Loucy (cell line): Measurements from ENCODE around the gene FZD4.

Experiments used
- H2AFZ ChIP-seq: fragments of 200-600 bp; sonication (generic); 2 replicates; pipeline ENCODE4 v1.6.0; 2016; ENCODE audit warnings: antibody characterized with exemption, mild to moderate bottlenecking, low read length, moderate library complexity
- H3F3A ChIP-seq: fragments of 200-600 bp; 2 replicates; pipeline ENCODE4 v1.6.0; 2016; ENCODE audit warnings: antibody characterized with exemption, low read depth, mild to moderate bottlenecking
- H3K27me3 ChIP-seq: fragments of 200-600 bp; sonication (generic); 2 replicates; pipeline ENCODE4 v1.6.1; 2014; ENCODE audit warnings: low read length, mild to moderate bottlenecking; ENCODE audit not compliant: insufficient read depth, poor library complexity, severe bottlenecking
- H3K36me3 ChIP-seq: fragments of 200-600 bp; sonication (generic); 2 replicates; pipeline ENCODE4 v1.6.1; 2016; ENCODE audit warnings: low read length; ENCODE audit not compliant: insufficient read depth
- H3K4me1 ChIP-seq: fragments of 200-600 bp; sonication (generic); 2 replicates; pipeline ENCODE4 v1.5.1; 2014; ENCODE audit warnings: low read length, mild to moderate bottlenecking; ENCODE audit not compliant: insufficient read depth, poor library complexity, severe bottlenecking
- H3K4me2 ChIP-seq: fragments of 200-600 bp; sonication (generic); 2 replicates; pipeline ENCODE4 v1.6.0; 2014; ENCODE audit warnings: antibody characterized with exemption, low read length, low read depth, mild to moderate bottlenecking; ENCODE audit not compliant: poor library complexity, severe bottlenecking
- H3K4me3 ChIP-seq: fragments of 200-600 bp; sonication (generic); 2 replicates; pipeline ENCODE4 v1.5.1; 2014; ENCODE audit warnings: low read length, mild to moderate bottlenecking, mixed read lengths; ENCODE audit not compliant: poor library complexity, severe bottlenecking
- H3K79me2 ChIP-seq: fragments of 200-600 bp; sonication (generic); 2 replicates; pipeline ENCODE4 v1.6.1; 2014; ENCODE audit warnings: low read length; ENCODE audit not compliant: insufficient read depth
- H3K9ac ChIP-seq: fragments of 200-600 bp; sonication (generic); 2 replicates; pipeline ENCODE4 v1.6.0; 2014; ENCODE audit warnings: mild to moderate bottlenecking, low read depth, low read length, moderate library complexity; ENCODE audit not compliant: poor library complexity, severe bottlenecking
- H3K9me2 ChIP-seq: fragments of 200-600 bp; sonication (generic); replicated peaks from 2 replicates; pipeline ENCODE4 v1.6.1; 2016; ENCODE audit warnings: low read depth, low read length, mixed read lengths
- H3K9me3 ChIP-seq: fragments of 200-600 bp; sonication (generic); 2 replicates; pipeline ENCODE4 v1.6.1; 2014; ENCODE audit warnings: mild to moderate bottlenecking, antibody characterized with exemption, low read length, low read depth; ENCODE audit not compliant: insufficient read depth
- H4K20me1 ChIP-seq: fragments of 200-600 bp; sonication (generic); 2 replicates; pipeline ENCODE4 v1.6.0; 2014; ENCODE audit warnings: antibody characterized with exemption, low read length, mild to moderate bottlenecking; ENCODE audit not compliant: insufficient read depth, poor library complexity, severe bottlenecking
- CTCF ChIP-seq: fragments of 200-600 bp; sonication (generic); conservative IDR thresholded peaks from 2 replicates; pipeline ENCODE4 v1.5.1; 2014; ENCODE audit warnings: mild to moderate bottlenecking, antibody characterized with exemption, low read length
- EZH2phosphoT487 ChIP-seq: fragments of 200-600 bp; IDR thresholded peaks from 2 replicates; pipeline ENCODE4 v1.6.1; 2018; ENCODE audit warnings: antibody characterized with exemption, mild to moderate bottlenecking, moderate library complexity, borderline replicate concordance

Gene FZD4

GRCh38 chr11:86984701-86985100 lies 29.5 kb upstream of the FZD4 start:
- Histone ChIP-seq H3K4me3 (no peak overlapping the region), H4K20me1 (no peaks in the 10 kb centered on the region), H3K4me1 (no peaks in the 10 kb centered on the region), H2AFZ (no peak overlapping the region), H3K9ac (no peak overlapping the region), H3K9me2 (no peaks in the 10 kb centered on the region), H3K36me3 (no peaks in the 10 kb centered on the region), H3K4me2 (no peak overlapping the region), H3K9me3 (no peaks in the 10 kb centered on the region), H3F3A (no peaks in the 10 kb centered on the region), H3K79me2 (no peaks in the 10 kb centered on the region), H3K27me3 (no peaks in the 10 kb centered on the region)
- TF ChIP-seq CTCF (no peak), EZH2phosphoT487 (no peak)

GRCh38 chr11:86983021-86983488 lies 27.9 kb upstream of the FZD4 start:
- H3K4me2 ChIP-seq: no peak overlapping the region
- no peaks in the 10 kb centered on the region for H3K36me3 ChIP-seq
- H3K4me1 ChIP-seq: no peaks in the 10 kb centered on the region
- no peaks in the 10 kb centered on the region for H3F3A ChIP-seq
- no peak overlapping the region for H3K9ac ChIP-seq
- no peaks in the 10 kb centered on the region for H3K9me3 ChIP-seq
- no peaks in the 10 kb centered on the region for H3K79me2 ChIP-seq
- no peak overlapping the region for H2AFZ ChIP-seq
- TF ChIP-seq CTCF (no peak), EZH2phosphoT487 (no peak)
- H3K4me3 ChIP-seq: no peak overlapping the region
- H3K27me3 ChIP-seq: no peaks in the 10 kb centered on the region
- H3K9me2 ChIP-seq: no peaks in the 10 kb centered on the region
- no peaks in the 10 kb centered on the region for H4K20me1 ChIP-seq

- Histone ChIP-seq H3F3A (no peaks in the 10 kb centered on the region), H2AFZ (no peak overlapping the region), H3K36me3 (no peaks in the 10 kb centered on the region), H3K4me1 (no peaks in the 10 kb centered on the region), H3K4me2 (no peak overlapping the region), H3K4me3 (no peak overlapping the region), H3K27me3 (no peaks in the 10 kb centered on the region), H4K20me1 (no peaks in the 10 kb centered on the region), H3K9me2 (no peaks in the 10 kb centered on the region), H3K79me2 (no peaks in the 10 kb centered on the region), H3K9ac (no peak overlapping the region), H3K9me3 (no peaks in the 10 kb centered on the region)
- TF ChIP-seq EZH2phosphoT487 (no peak), CTCF (no peak)
Observed at GRCh38 chr11:86981777-86982540, 26.8 kb upstream of the FZD4 start.
